Stimulated activated CD8-positive, alpha-beta memory T cell treated with anti-CD3 and anti-CD28 coated beads, Interleukin-15, amount 100 ng/mL, for 1 hour (primary cell): ENCODE results near the gene DHRS1.
"Not testable (repeated sequence)": the region's sequence is repeated elsewhere in the genome, so short reads cannot be mapped to it uniquely, and the experiment has no call there.

Source experiments
- DNase-seq: peaks from one replicate; pipeline ENCODE4 v3.0.0-alpha.2; 2020; ENCODE audit warnings: low read depth

The DHRS1 gene

DNA sequence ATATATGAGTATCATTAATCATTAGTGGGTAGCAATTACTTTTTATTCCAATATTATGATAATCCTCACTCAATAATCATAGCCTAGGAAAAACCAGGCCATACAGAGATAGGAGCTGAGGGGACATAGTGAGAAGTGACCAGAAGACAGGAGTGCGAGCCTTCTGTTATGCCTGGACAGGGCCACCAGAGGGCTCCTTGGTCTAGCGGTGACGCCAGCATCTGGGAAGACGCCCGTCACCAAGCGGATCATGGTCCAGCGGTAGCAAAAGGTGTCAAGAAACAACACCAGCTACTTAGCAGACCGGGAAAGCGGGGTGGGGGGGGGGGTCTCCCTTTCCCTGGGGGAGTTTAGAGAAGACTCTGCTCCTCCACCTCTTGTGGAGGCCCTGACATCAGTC lies 28.3 kb upstream of the DHRS1 start:
- DNase-seq, result not testable (repeated sequence)

DNA sequence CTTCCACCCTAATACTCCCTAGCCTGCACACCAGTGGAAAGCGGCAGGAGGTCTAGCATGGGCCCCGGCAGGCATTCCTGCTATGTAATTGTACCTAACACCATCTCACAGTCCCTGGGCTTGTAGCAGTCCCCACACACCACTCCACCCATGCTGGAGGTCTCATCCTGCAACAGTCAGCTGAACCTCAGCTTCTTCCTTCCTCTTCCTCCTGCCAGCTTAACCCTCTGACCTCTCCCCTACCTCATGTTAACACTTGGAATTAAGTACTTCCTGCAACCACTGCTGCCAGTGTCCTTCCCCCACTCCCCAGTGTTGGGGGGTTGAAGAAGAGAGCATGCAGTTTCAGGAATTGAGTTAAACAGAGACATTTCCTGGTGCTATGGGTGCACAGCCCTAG lies 27.7 kb upstream of the DHRS1 start:
- no peak for DNase-seq

DNA sequence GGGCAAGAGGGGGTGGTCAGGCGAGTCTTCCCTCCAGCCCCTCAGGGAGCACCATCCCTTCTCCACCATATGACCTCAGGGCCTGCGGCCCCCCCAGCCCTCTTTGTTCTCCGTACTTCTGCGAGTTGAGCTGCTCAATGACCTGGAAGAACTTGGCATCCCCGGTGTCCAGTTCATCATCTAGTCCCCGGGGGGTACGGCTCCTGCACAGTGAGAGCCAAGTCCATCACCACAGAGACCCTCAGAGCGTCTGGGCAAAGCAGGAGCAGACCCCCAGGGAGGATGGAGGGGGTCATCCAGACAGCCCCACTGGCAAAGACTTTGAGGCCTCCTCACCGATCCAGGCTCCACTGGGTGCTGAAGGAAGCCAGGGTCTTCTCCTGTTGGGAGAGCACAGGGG lies 26.4 kb upstream of the DHRS1 start:
- no peak for DNase-seq

DNA sequence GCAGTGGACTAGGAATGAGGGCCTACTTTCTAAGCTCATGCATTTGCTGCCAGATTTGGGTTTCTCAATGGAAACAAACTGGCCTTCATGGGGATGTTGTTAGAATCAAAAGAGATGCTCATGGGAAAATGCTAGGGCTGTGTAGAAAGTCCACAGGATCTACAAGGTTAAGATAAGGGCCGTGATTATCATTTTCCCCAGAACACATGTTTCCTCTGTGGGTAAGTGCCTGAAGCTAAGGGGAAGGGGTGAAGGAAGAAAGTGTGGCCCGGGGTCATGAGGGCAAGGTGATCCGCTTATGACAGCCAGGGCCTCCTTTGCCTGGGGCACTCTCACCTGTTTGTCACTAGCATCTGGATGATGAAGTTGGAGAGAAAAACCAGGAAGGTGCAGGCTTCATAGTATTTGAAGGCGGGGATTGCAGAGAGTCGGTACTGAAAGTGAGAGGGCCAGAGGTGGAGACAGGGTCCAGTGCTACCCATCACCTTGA lies 25.5 kb upstream of the DHRS1 start:
- no peak for DNase-seq

DNA sequence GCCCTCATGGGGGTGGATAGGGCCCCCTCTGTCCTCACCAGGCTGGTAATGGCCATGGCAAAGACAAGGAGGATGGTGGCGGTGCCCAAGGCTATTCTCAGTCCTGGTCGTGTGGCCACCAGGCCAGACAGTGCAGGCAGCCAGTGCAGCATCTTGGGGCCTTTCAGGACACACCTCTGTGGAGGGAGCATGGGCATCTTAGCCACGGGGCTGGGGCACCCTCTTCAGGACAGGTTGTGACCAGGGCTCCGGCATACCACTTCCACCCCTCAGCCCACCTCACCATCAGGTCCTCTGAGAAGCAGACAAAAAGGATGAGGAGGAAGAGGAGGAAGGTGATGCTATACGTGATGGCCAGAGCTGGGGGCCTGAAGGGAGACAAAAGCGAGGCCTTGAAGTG lies 24.4 kb upstream of the DHRS1 start:
- no peak for DNase-seq

DNA sequence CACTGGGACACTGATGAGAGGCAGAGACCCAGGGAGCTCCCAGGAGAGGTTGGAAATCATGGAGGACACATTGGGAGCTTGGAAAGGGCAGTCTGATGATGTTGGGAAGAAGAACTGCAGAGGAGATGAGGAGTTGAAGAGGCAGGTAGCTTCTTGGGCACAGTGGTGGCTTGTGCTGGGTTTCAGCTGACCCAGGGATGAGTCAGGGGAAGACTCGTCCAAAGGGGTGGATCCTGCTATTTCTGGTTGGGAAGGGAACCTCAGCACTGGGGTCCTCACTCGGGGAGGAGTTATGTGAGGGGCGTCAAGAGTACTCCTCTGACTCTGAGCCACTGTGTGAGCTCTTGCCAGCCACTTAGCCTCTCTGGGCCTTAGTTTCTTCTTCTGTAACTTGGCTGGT lies 23.8 kb upstream of the DHRS1 start:
- no peak for DNase-seq

DNA sequence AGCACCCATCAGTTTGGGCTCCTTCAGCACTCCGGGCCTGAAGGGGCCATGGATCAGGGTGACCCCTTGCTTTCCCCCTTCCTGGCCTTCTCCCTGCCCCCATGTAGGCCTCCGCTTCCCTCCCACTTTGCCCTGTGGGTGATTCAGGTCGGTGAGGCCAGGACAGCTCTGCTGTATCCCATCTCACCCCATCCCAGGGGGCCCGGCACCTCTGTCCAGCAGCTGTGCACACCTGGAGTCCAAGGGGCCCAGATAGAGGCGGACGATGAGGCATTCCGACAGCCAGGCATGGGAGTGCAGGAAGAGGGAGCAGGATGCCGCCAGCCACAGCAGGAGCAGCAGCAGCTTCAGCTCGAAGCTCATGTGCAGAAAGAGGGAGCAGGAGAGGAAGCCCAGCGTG lies 23.1 kb upstream of the DHRS1 start:
- DNase-seq, result no peak

DNA sequence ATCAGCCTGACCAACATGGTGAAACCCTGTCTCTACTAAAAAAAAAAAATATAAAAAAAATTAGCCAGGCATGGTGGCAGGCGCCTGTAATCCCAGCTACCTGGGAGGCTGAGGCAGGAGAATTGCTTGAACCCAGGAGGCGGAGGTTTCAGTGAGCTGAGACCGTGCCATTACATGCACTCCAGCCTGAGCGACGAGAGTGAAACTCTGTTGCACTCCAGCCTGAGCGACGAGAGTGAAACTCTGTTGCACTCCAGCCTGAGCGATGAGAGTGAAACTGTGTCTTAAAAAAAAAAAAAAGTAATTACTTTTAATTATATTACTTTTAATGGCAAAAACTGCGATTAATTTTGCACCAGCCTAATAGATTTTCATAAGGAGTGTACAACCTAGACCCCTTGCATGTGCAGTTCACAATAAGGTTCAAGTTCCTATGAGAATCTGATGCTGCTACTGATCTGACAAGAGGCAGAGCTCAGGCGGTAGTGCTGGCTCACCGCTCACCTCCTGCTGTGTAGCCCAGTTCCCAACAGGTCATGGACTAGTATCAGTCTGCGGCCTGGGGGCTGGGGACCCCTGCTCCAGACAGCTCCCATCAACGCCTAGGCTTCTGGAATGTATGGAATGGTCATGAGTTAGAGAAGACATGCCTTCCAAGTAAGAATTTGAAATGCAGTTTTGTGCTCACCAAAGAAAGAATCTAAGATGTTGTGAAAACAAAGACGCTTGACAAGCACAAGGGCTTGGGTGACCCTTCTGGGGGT lies 21.8 kb upstream of the DHRS1 start:
- no peak for DNase-seq

DNA sequence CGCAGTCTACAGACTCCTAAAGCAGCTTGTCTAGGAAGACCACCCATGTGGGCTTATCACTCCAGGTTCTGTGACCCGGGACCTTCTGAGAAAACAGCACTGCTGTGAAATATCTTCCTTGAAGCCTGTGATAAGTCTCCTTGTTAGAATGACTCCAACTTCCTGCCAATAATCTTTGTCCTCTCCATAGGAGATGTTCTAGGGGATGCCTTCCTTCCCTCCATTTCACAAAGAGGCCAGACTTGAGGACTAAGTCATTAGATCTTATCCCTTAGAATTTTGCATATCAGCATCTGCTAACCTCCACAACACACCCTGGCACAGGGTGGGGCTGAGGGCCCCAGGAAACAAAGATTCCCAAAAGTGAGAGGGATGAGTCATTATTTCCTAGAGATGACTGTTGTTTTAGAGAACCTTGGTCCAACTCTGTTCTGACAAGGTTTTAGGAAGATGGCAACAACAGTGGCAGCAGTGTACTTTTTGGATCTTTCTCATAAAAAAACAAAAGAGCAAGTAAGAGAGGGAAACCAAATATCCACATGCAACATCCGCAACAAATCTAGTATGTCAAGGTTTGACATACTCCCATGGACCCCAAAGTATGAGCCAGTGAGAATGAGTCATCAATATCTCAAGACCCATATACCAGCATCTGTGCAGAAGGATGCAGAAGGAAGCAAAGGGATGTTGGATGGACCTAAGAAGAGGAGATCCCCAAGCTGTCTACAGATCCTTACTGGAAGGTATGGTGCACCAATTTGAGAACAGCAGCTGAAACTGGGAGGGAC lies 17.8 kb upstream of the DHRS1 start:
- DNase-seq, result no peak

DNA sequence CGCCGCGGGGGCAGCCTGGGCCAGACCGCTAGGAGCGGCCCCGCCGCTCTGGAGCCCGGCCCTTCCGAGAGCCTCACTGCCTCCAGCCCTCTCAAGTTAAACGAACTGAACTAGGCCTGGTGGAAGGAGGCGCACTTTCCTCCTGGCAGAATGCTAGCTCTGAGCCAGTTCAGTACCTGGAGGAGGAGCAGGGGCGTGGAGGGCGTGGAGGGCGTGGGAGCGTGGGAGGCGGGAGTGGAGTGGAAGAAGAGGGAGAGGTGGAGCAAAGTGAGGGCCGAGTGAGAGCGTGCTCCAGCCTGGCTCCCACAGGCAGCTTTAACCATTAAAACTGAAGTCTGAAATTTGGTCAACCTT lies 17.0 kb upstream of the DHRS1 start:
- no peak for DNase-seq

DNA sequence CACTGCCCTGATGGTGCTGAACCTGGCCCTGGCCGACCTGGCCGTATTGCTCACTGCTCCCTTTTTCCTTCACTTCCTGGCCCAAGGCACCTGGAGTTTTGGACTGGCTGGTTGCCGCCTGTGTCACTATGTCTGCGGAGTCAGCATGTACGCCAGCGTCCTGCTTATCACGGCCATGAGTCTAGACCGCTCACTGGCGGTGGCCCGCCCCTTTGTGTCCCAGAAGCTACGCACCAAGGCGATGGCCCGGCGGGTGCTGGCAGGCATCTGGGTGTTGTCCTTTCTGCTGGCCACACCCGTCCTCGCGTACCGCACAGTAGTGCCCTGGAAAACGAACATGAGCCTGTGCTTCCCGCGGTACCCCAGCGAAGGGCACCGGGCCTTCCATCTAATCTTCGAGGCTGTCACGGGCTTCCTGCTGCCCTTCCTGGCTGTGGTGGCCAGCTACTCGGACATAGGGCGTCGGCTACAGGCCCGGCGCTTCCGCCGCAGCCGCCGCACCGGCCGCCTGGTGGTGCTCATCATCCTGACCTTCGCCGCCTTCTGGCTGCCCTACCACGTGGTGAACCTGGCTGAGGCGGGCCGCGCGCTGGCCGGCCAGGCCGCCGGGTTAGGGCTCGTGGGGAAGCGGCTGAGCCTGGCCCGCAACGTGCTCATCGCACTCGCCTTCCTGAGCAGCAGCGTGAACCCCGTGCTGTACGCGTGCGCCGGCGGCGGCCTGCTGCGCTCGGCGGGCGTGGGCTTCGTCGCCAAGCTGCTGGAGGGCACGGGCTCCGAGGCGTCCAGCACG lies 16.4 kb upstream of the DHRS1 start:
- no peak for DNase-seq

DNA sequence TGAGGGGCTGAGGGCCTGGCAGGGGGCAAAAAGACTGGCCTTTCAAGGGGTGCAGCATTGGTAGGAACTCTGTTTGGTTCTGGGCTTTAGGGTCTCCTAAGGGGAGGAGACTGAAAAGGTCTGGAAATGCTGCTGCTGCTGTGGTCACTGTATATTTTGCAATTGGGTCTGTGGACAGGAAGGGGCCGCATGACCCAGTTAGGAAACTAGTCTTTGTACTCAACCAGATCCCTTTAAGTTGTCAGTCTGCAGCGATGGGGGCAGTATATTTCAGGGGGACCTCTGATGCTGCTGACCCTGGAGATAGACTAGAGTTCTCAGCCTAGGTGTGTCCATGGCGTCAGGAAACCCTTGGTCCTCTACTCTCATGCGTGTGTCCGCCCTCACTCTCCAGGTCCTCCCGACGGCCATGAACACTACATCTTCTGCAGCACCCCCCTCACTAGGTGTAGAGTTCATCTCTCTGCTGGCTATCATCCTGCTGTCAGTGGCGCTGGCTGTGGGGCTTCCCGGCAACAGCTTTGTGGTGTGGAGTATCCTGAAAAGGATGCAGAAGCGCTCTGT lies 15.7 kb upstream of the DHRS1 start:
- no peak for DNase-seq

DNA sequence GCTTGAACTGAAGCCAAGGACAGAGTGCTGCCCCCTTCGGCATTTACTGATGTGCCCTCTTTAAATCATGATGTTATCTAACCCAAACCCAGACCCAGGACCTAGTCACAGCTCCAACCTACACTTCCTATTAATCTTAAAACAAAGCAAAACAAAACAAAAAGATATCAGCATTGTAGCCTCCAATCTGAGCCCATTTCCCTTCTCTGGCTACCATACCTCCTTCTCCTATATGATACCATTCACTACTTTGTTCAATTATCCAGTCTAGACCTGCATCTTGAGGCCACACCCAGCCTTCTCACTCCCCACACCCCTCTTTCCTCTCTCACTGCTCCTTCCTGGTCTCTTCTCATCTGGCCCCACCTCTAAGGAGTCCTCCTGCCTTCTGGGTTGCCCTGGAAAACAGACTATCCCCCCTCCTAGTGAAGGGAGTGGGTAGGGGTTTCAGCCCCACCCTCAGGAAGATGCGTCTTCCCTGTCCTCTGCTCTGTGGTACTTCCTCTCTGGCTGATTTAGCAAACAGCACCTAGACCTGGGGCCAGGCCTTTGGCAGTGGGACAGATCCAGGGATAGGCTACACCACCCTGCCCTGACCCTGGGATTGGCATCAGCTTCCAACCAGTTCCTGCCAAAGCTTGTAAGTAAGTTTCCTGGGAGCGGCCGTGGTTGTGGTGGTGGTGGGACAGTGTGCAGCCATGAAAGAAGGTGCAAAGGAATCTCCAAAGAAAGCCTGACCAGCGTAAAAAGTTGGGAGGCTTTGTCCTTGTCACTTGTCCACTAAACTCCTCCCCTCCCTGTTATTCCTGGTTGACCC lies 15.0 kb upstream of the DHRS1 start:
- no peak for DNase-seq

DNA sequence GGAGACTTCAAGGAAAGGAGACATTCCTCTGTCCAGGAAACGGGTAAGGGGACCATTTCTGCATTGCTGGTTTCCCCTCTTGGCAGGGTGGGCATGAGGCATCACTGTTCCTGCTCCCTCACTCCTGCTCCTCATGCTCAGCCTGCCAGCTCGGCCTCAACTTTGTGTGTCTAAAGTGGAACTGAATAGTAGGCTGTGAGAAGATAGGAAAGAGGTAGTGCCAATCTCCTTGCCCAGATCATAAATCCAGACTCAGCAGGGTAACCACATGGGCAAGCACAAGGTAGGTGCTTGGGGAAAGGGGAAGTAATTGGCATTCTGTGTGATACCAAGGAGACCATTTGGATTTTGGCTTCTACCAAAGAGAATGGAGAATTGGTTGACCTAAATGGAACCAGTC lies 14.3 kb upstream of the DHRS1 start:
- no peak for DNase-seq

DNA sequence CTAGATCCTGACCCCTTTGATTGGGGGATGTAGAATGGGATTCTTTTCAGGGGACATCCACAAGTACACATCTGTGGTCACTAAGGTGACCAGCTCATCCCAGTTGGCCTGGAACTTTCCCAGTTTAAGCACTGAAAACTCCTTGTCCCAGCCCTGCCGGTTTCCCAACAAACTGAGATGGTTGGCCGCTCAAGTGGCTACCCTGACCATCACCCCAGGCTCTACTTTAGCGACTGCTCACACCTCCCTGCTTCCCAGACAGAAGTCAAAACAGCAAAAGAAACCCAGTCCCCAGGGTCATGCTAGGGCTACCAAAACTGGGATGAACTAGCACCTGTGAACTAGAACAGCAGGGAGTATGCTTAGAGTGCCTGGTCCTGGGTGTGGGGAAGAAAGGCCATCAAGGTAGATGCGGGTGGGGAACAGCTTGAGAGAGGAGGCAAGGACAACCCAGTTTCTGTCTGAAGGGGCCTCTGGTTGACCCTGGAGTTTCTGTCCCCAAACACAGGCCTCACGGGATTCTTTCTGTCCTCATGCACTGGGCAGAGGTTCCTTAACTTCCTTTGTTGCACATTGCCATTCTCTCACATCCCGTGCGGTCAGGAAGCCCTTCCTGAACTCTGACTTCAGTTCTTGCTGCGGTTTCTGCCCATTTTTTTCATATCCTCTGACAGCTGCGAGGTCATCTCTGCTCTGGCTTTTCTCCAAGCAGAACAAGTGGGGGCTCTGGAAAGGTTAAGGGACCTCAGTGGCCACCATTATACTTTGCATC lies 13.3 kb upstream of the DHRS1 start:
- no peak for DNase-seq

DNA sequence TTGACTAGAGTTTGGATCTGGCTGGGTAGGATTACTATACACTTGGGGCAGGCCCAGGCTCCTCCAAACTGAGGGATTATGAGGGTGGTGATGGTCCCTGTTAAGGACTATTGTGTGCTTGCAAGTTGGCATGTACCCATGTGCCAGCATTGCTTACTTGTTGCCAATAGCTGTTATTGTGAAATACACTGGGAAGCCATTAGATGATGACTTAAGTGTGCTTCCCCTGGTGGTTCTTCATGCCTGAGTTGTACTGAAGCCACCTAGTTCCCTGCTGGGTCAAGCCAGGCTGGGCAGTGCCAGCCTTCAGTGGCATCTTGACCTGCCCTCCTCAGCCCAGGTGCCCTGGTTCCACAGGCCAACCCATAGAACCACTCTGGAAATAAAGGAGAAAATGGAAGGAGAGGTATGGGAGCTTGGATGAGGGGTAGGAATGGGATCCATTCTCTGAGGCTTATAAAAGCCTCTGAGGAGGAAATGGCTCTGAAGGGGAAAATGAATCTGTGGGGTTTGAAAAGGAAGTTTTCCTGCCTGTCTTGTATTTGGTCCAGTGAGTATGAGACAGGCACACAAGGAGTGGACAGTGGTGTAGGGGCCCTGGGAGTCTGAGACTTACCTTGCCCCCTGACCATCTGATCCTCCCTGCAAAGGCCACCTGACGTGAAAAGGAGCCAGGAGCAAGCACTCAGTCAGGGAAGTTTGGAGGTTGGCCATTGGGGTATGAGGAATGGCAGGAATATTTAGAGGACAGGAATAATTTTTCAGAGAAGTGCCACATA lies 12.4 kb upstream of the DHRS1 start:
- no peak for DNase-seq

DNA sequence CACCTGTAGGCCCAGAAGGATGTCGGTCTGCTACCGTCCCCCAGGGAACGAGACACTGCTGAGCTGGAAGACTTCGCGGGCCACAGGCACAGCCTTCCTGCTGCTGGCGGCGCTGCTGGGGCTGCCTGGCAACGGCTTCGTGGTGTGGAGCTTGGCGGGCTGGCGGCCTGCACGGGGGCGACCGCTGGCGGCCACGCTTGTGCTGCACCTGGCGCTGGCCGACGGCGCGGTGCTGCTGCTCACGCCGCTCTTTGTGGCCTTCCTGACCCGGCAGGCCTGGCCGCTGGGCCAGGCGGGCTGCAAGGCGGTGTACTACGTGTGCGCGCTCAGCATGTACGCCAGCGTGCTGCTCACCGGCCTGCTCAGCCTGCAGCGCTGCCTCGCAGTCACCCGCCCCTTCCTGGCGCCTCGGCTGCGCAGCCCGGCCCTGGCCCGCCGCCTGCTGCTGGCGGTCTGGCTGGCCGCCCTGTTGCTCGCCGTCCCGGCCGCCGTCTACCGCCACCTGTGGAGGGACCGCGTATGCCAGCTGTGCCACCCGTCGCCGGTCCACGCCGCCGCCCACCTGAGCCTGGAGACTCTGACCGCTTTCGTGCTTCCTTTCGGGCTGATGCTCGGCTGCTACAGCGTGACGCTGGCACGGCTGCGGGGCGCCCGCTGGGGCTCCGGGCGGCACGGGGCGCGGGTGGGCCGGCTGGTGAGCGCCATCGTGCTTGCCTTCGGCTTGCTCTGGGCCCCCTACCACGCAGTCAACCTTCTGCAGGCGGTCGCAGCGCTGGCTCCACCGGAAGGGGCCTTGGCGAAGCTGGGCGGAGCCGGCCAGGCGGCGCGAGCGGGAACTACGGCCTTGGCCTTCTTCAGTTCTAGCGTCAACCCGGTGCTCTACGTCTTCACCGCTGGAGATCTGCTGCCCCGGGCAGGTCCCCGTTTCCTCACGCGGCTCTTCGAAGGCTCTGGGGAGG lies 11.3 kb upstream of the DHRS1 start, which contains the start of gene LTB4R:
TSS of gene LTB4R (plus strand) at position 857 of the 959 bp plus-strand sequence. CDS start 4,150 bp downstream, outside the sequence.
- DNase-seq, result no peak

DNA sequence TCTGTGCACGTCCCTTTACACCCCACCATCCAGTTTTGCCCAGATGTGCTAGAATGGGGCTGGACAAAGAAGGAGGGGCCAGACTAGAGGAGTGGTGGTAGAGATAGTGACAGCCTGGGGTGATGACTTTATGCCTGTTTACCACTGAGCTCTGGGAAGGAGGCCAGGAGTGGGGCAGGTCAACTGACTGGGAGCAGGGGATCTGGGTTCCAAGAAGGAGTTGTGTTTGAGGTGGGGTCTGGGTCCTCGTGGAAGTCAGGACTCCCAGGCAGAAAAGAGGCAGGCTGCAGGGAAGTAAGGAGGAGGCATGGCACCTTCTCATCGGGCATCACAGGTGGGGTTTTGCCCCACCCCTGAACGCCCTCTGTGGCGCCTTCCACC lies 10.7 kb upstream of the DHRS1 start:
- no peak for DNase-seq
